ENCODE results near the gene SBSN.

- TF ChIP-seq CTCF (IDR thresholded peaks at IDR 0.05) (no peak), POLR2A (IDR thresholded peaks at IDR 0.05; ENCODE audit: low read length) (peak; percentile 19; the same call in 1 of the 2 replicates), ESRRA (IDR thresholded peaks at IDR 0.05; ENCODE audit: borderline replicate concordance, low read length) (no peak), CEBPB (IDR thresholded peaks at IDR 0.05) (no peak), EP300 (IDR thresholded peaks at IDR 0.05) (no peak), POLR2AphosphoS2 (conservative IDR thresholded peaks at IDR 0.05; ENCODE audit: low read length) (no peak), MAX (IDR thresholded peaks at IDR 0.05) (no peak), JUN (IDR thresholded peaks at IDR 0.05) (no peak), TP53 (CRISPR knock-in tag; IDR thresholded peaks at IDR 0.05) (no peak), RCOR1 (IDR thresholded peaks at IDR 0.05; ENCODE audit: low read depth, low read length) (no peak), RFX5 (IDR thresholded peaks at IDR 0.05) (no peak), HOXB13 (CRISPR knock-in tag; IDR thresholded peaks at IDR 0.05; ENCODE audit: low read depth) (no peak)
Observed at GRCh38 chr19:35542209-35542608, 14.1 kb upstream of the SBSN start.

All from A549 (cell line).